ENCODE data around the gene CFAP157.

CFAP157 gene

GRCh38 chr9:127716412-127716811 lies 9.6 kb downstream of the CFAP157 start:
- no peak for DNase-seq

DNA sequence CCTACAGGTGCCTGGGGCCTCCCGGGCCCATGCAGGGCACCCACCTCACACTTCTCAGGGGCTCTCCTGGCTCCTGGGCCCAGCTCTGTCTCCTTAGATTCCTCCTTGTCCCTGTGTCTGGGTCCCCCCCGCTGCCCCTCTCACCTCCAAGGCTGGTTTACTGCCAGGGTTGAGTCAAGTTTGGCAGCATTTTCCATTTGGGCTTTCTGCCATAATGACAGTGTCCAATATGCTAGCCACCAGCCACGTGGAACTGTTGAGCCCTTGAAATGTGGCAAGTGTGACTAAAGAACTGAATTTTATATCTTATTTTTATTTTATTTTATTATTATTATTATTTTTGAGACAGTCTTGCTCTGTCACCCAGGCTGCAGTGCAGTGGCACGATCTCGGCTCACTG lies 11.0 kb downstream of the CFAP157 start:
- no peak for DNase-seq

GRCh38 chr9:127720031-127720864 lies 13.5 kb downstream of the CFAP157 start:
- DNase-seq, result no peak

DNA sequence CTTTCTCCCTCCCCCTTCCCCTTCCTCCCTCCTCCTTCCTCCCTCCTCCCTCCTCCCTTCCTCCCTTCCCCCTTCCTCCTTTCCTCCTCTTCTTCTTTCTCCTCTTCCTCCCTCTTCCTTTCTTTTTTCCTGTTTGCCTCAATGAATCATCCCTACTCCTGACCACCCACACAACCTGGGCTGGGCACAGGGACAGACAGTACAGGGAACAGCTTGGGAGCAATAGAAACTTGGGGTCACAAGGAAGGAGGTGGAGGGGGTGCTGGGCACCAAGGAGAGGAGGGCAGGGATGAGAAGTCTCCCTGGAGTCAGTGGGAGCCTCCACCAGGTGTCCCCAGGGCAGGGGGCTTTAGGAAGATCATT lies 14.1 kb downstream of the CFAP157 start:
- no peak for DNase-seq

DNA sequence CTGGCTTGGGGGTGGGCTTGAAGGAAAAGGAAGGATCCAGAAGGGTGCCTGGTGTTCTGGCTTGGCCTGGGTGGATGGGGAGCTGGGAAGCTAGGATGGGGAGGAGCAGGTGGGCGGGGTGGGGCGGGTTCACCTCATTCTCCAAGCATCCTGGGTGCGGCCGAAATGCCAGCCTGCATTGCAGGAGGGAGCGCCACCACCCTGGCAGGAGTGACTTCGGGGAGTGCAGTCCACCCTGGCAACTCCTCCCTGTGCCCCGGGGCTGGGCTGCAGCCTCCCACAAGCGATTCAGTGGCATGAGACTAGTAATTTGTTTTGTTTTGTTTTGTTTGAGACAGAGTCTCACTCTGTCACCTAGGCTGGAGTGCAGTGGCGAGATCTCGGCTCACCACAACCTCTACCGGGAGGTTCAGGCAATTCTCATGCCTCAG lies 14.6 kb downstream of the CFAP157 start:
- DNase-seq, result no peak

- no peak for DNase-seq
These were observed 15.4 kb downstream of the CFAP157 start for GRCh38 chr9:127722055-127722745.

- no peak for DNase-seq
These were observed 16.2 kb downstream of the CFAP157 start for GRCh38 chr9:127723013-127723412.

- DNase-seq, result no peak
These were observed 16.7 kb downstream of the CFAP157 start for GRCh38 chr9:127723444-127723843.

GRCh38 chr9:127724012-127724411 lies 17.2 kb downstream of the CFAP157 start:
- DNase-seq, result no peak

- DNase-seq, result no peak
These were observed 20.1 kb downstream of the CFAP157 start for GRCh38 chr9:127726871-127727270.

DNA sequence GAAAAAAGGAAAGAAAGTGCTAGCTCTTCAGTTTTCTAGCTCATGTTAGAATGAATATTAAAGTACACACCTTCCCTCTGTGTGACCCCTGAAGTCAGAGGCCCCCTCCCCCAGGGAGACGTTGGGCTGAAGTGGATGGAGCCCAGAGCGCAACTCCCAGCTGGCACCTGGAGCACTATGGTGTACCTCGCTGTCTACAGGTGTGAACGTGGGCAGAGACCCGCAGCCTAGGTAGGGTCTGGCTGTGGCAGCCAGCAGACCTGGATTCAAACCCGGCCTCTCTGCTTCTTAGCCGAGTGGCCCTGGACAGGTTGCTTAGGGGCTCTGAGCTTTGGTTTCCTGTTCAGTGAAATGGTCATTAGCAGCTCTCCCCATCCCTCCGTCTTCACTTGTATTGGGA lies 22.0 kb downstream of the CFAP157 start:
- no peak for DNase-seq

GRCh38 chr9:127729522-127730256 lies 22.9 kb downstream of the CFAP157 start:
- DNase-seq, result no peak

DNA sequence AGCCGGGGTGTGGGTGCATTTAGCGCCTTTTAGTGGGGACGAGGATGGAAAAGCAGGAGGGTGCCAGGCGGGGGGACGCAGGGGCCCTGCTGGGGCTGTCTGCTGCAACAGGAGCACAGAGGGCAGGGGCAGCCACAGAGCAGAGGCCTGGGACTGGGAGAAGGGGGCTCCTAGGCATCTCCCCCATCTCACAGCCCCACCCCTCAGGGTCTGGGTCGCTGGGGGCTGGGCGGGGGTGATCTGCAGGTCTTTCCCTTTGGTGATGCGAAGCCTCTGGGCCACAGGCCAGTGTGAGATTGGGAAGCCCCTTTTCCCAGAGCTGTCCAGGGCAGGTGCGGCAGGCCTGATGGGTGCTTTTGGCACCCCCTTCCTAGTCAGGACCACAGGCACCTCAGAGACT lies 23.5 kb downstream of the CFAP157 start:
- DNase-seq, result no peak

- DNase-seq, result no peak
These were observed 24.1 kb downstream of the CFAP157 start for GRCh38 chr9:127730799-127731410.

DNA sequence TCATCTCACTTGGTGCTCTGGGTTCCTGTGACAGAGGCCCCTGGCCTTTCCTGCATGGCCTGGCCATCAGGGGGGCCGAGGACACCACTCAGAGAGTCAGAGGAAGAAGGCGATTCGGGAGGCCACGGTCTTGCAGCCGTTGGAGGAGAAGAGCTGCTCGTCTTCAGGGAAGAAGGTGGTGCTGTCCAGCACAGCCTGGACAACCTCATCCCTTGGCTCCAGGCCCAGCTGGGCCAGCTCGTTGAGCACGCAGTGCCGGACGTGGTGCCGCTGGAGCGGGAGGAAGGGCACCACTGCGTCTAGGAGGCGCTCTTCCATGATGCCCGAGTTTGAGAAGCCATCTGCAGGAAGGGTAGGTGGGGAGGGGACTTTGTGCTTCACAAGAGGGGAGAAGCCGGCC lies 25.1 kb downstream of the CFAP157 start:
- DNase-seq, result no peak

DNA sequence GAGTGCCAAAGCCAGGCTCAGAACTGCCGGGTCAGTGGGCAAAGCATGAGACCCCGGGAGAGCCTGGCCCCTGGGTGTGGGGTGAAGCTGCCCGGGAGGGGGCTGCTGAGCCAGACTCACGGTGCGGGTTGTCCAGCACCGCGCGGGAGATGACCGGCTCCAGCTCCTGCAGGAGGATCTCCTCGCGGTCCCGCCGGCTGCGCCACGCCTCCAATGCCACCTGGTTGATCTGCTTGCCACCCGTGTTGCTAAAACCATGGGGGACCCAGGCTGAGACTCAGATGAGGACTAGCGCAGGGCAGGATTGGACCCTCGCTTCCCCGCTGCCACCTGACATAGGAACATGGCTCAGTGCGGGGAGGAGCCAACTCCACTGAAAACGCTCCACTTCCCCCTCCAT lies 25.7 kb downstream of the CFAP157 start:
- no peak for DNase-seq

DNA sequence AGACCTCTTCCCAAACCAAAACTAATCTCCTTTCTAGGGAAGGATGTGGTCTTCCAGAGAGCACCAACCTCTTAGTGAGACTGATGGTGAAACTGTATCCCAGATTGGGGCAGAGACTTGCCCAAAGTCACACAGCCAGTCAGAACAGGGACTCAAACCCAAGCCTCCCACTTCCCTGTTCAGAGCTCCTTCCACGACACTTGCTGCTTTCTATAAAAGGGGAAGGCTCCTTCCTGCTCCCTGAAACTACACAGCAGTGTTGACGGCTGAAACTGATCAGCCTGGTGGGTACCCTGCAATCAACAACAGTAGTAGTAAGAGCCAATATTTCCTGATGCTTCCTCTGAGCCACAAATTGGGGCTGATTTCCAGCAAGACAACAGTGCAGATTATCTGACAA lies 26.8 kb downstream of the CFAP157 start:
- DNase-seq, result no peak

DNA sequence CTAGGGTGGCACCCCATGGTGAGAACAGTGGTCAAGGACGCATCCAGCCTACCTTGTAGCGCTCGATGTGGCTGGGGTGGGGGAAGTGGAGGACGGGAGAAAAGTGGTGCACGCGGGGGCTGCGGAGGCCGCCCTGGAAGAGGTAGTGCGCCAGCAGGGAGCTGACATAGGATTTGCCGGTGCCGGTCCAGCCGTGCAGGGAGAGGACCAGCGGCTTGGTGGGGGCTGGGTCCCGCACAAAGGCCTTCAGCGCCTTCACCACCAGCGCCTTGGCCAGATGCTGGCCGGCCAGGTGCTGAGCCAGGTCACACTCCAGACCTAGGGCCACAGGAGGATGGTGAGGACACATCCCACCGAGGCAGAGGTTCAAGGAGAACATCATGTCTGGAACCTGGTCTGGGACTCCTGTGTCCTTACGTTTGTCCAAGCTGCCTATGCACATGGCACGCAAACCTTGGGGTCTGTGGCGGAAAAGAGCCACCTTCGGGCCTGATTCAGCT lies 27.5 kb downstream of the CFAP157 start:
- no peak for DNase-seq

DNA sequence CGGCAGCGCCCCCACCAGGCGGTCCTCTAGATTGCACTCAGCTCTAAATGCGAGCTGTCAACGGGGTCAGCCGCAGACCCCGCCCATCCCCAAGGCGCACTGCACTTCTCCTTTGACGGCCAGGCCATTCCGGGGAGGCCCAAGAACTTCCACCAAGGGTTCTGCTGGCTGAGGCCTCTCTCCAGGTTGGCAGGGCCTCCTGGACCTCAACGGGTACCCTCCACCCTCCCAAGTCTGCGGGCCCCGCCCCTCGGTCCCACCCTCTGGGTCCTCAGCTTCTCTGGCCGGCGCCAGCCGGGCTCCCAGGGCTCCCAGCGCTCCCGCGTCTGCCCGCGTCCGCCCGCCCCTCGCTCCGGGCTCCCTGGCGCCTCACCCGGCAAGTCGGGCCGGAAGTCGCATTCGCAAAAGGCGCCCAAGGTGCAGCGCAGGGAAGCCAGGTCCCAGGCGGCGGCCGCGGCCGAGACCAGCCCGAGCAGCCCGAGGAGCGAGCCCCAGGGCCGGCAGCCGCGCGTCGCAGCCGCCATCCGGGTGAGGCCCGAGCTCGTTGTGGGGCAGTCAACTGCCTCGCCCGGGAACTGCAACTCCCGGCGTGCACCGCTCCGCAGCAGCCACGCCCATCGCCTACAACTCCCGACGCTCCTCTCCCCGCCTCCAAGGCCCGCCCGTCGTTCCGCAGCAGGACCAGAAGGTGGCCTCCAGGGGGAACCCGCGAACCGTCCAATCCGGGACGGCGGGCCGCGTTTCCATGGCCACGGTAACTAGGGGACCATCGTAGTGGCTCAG lies 28.1 kb downstream of the CFAP157 start, which contains the start of gene TOR2A:
Gene TOR2A (minus strand): TSS at position 548 of the 783 bp plus-strand sequence. CDS start 24 bp downstream, at position 524.
- DNase-seq, result peak; percentile 95 to 96

DNA sequence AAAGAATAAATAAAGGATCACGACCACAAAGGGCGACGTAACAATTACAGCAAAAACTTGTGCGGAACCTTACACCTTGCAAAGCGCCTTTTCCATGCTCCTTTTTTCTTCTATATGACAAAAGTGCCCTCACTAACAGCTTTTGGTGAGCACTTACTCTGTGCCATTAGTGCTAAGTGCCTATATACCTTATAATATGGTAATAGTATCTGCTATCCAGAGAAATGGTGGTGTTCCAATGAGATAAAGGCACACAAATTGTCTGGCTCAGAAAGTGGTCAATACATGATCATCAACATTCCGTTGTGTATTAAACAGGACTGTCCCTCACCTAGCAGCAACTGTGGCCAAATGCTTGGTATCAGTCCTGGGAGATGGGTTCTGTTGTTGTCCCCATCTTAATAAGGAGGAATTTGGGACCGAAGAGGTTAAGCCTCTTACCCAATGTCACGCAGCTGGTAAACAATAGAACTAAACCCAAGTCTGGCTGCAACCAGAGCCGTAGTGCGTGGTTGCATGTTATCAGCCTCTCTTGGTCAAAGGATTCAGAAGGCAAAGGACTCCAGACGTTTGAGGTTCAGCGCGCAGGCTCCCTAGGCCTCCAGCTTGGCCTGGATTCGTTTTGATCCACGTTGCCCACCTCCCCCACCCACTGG lies 28.9 kb downstream of the CFAP157 start:
- no peak for DNase-seq

DNA sequence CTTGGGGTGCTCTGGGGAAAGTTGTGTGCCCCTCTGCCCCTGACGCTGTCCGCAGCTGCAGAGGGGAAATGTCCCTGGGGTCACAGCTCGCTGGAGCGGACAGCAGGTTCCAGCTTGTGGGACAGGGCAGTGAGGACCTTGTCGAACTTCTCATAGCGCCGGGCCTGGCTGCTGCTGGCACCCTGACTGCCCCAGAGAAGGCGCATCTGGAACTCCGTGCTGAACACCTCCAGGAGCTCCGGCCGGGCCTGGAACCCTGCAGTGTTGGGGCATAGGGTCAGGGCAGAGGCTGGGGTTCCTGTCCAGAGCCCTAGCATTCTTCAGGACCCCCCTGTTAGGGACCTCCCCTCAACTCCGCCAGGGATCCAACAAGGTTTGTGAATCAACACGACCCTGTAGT lies 31.9 kb downstream of the CFAP157 start:
- DNase-seq, result no peak

Data from NCI-H1930 (cell line).